ENCODE data around the gene AQP3. TPM values are rescaled to one million over a fixed set of nuclear protein-coding genes. Genes with fewer than 3 reads are reported as not detected.
"Not testable (repeated sequence)": the region's sequence is repeated elsewhere in the genome, so short reads cannot be mapped to it uniquely, and the experiment has no call there.

Gene AQP3
- total RNA-seq, result 3.2 and 4.1 TPM in 2 replicates

- Mint-ChIP-seq H3K36me3 (ENCODE audit: low read depth) (peaks cover 15% of the 10 kb centered on the region), H3K4me3 (peak within 1 kb of the TSS; percentile 86), H3K27ac (peak within 1 kb of the TSS; percentile 91), H3K4me1 (peaks cover 50% of the 10 kb centered on the region), H3K9me3 (no peaks in the 10 kb centered on the region), H3K27me3 (no peaks in the 10 kb centered on the region)
- intact Hi-C loops (cut with micrococcal nuclease), result loop anchor here (1.0 to 5.0 kb wide), 8 partner anchors 26 to 602 kb away; partner anchors contain the start of genes AQP7, B4GALT1, BAG1 and NFX1
- peak; percentile 94 for DNase-seq
Observed at GRCh38 chr9:33446946-33447798, at the start of gene AQP3. Gene AQP3 (minus strand): TSS chr9:33447593. CDS start chr9:33447530, 63 bp downstream.

GRCh38 chr9:33493819-33494218 lies 46.4 kb upstream of the AQP3 start:
- H3K27ac Mint-ChIP-seq; H3K4me3 Mint-ChIP-seq; H3K4me1 Mint-ChIP-seq; H3K9me3 Mint-ChIP-seq; intact Hi-C loops (cut with micrococcal nuclease); DNase-seq; H3K36me3 Mint-ChIP-seq (ENCODE audit: low read depth): not testable (repeated sequence)
- H3K27me3 Mint-ChIP-seq, result peaks cover 22% of the 10 kb centered on the region

GRCh38 chr9:33489066-33489465 lies 41.7 kb upstream of the AQP3 start:
- no peak for DNase-seq
- no peak overlapping the region for H3K27ac Mint-ChIP-seq
- H3K4me1 Mint-ChIP-seq, result no peaks in the 10 kb centered on the region
- intact Hi-C loops (cut with micrococcal nuclease), result no loop called here
- peaks cover 15% of the 10 kb centered on the region for H3K27me3 Mint-ChIP-seq
- no peaks in the 10 kb centered on the region for H3K36me3 Mint-ChIP-seq (ENCODE audit: low read depth)
- H3K9me3 Mint-ChIP-seq, result no peaks in the 10 kb centered on the region
- H3K4me3 Mint-ChIP-seq, result no peak overlapping the region

- DNase-seq; H3K4me3 Mint-ChIP-seq; intact Hi-C loops (cut with micrococcal nuclease); H3K9me3 Mint-ChIP-seq; H3K27ac Mint-ChIP-seq; H3K4me1 Mint-ChIP-seq; H3K36me3 Mint-ChIP-seq (ENCODE audit: low read depth): not testable (repeated sequence)
- peaks cover 13% of the 10 kb centered on the region for H3K27me3 Mint-ChIP-seq
Observed at GRCh38 chr9:33485312-33485711, 37.9 kb upstream of the AQP3 start.

GRCh38 chr9:33480976-33481375 lies 33.6 kb upstream of the AQP3 start:
- no peaks in the 10 kb centered on the region for H3K36me3 Mint-ChIP-seq (ENCODE audit: low read depth)
- intact Hi-C loops (cut with micrococcal nuclease), result no loop called here

GRCh38 chr9:33480106-33480505 lies 32.7 kb upstream of the AQP3 start:
- DNase-seq, result no peak
- intact Hi-C loops (cut with micrococcal nuclease), result no loop called here
- Mint-ChIP-seq H3K36me3 (ENCODE audit: low read depth) (no peaks in the 10 kb centered on the region), H3K4me3 (no peak overlapping the region), H3K27me3 (peaks cover under 1% of the 10 kb centered on the region), H3K9me3 (no peaks in the 10 kb centered on the region), H3K4me1 (no peaks in the 10 kb centered on the region), H3K27ac (no peak overlapping the region)

More at GRCh38 chr9:33480976-33481375, 33.6 kb upstream of the AQP3 start:
- no peaks in the 10 kb centered on the region for H3K9me3 Mint-ChIP-seq
- H3K4me1 Mint-ChIP-seq, result no peaks in the 10 kb centered on the region
- H3K27ac Mint-ChIP-seq, result no peak overlapping the region
- DNase-seq, result no peak
- peaks cover 3% of the 10 kb centered on the region for H3K27me3 Mint-ChIP-seq
- H3K4me3 Mint-ChIP-seq, result no peak overlapping the region

- peaks cover 11% of the 10 kb centered on the region for H3K4me1 Mint-ChIP-seq
- no peaks in the 10 kb centered on the region for H3K9me3 Mint-ChIP-seq
- H3K4me3 Mint-ChIP-seq, result no peak overlapping the region
- no peak for DNase-seq
- H3K27me3 Mint-ChIP-seq, result no peaks in the 10 kb centered on the region
- H3K27ac Mint-ChIP-seq, result no peak overlapping the region
- intact Hi-C loops (cut with micrococcal nuclease), result no loop called here
- H3K36me3 Mint-ChIP-seq (ENCODE audit: low read depth), result peaks cover 20% of the 10 kb centered on the region
Observed at GRCh38 chr9:33476503-33476902, 29.1 kb upstream of the AQP3 start.

- H3K27me3 Mint-ChIP-seq, result no peaks in the 10 kb centered on the region
- H3K4me1 Mint-ChIP-seq, result peaks cover 15% of the 10 kb centered on the region
- DNase-seq, result no peak
- no peaks in the 10 kb centered on the region for H3K9me3 Mint-ChIP-seq
- no peak overlapping the region for H3K4me3 Mint-ChIP-seq
- intact Hi-C loops (cut with micrococcal nuclease), result no loop called here
- H3K27ac Mint-ChIP-seq, result no peak overlapping the region
- peaks cover 28% of the 10 kb centered on the region for H3K36me3 Mint-ChIP-seq (ENCODE audit: low read depth)
Observed at GRCh38 chr9:33475357-33475756, 28.0 kb upstream of the AQP3 start.

- Mint-ChIP-seq H3K27me3 (no peaks in the 10 kb centered on the region), H3K4me3 (peak within 1 kb of the TSS; percentile 95), H3K36me3 (ENCODE audit: low read depth) (peaks cover 41% of the 10 kb centered on the region), H3K27ac (peak within 1 kb of the TSS; percentile 95), H3K9me3 (no peaks in the 10 kb centered on the region), H3K4me1 (peaks cover 15% of the 10 kb centered on the region)
- DNase-seq, result peak; percentile 100
- intact Hi-C loops (cut with micrococcal nuclease), result loop anchor here (1.0 to 5.0 kb wide), 3 partner anchors 27 to 183 kb away; partner anchors contain the start of genes AQP3 and NFX1
Observed at GRCh38 chr9:33473643-33474352, 26.4 kb upstream of the AQP3 start, which contains the start of gene NOL6. Gene NOL6 (minus strand): TSS chr9:33473924. CDS start chr9:33473842, 82 bp downstream.

- DNase-seq, result peak; percentile 63
- Mint-ChIP-seq H3K27me3 (no peaks in the 10 kb centered on the region), H3K27ac (peak overlapping the region; percentile 95), H3K4me3 (peak overlapping the region; percentile 95), H3K36me3 (ENCODE audit: low read depth) (peaks cover 47% of the 10 kb centered on the region), H3K9me3 (no peaks in the 10 kb centered on the region), H3K4me1 (peaks cover 15% of the 10 kb centered on the region)
- intact Hi-C loops (cut with micrococcal nuclease), result loop anchor here (1.0 to 5.0 kb wide), 3 partner anchors 26 to 183 kb away; partner anchors contain the start of genes AQP3 and NFX1
Observed at GRCh38 chr9:33472881-33473615, 25.7 kb upstream of the AQP3 start.

- H3K9me3 Mint-ChIP-seq, result no peaks in the 10 kb centered on the region
- intact Hi-C loops (cut with micrococcal nuclease), result loop anchor here (2.0 to 5.0 kb wide), 2 partner anchors 26 to 40 kb away; partner anchors contain the start of gene AQP3
- no peak for DNase-seq
- H3K36me3 Mint-ChIP-seq (ENCODE audit: low read depth), result peaks cover 53% of the 10 kb centered on the region
- H3K4me3 Mint-ChIP-seq, result peak overlapping the region; percentile 95
- peak overlapping the region; percentile 48 for H3K27ac Mint-ChIP-seq
- peaks cover 15% of the 10 kb centered on the region for H3K4me1 Mint-ChIP-seq
- H3K27me3 Mint-ChIP-seq, result no peaks in the 10 kb centered on the region
Observed at GRCh38 chr9:33472171-33472880, 24.9 kb upstream of the AQP3 start.

- H3K4me1 Mint-ChIP-seq, result peaks cover 15% of the 10 kb centered on the region
- DNase-seq, result no peak
- intact Hi-C loops (cut with micrococcal nuclease), result loop anchor here (5.0 kb wide), 1 partner anchor 41 kb away; no protein-coding TSS in a partner anchor
- H3K4me3 Mint-ChIP-seq, result peak overlapping the region; percentile 39
- H3K27me3 Mint-ChIP-seq, result no peaks in the 10 kb centered on the region
- H3K27ac Mint-ChIP-seq, result no peak overlapping the region
- H3K9me3 Mint-ChIP-seq, result no peaks in the 10 kb centered on the region
- peaks cover 54% of the 10 kb centered on the region for H3K36me3 Mint-ChIP-seq (ENCODE audit: low read depth)
Observed at GRCh38 chr9:33471361-33471760, 24.0 kb upstream of the AQP3 start.

- DNase-seq, result no peak
- no peak overlapping the region for H3K27ac Mint-ChIP-seq
- intact Hi-C loops (cut with micrococcal nuclease), result loop anchor here (5.0 kb wide), 1 partner anchor 42 kb away; no protein-coding TSS in a partner anchor
Observed at GRCh38 chr9:33469891-33470290, 22.5 kb upstream of the AQP3 start.

More at GRCh38 chr9:33469891-33470290, 22.5 kb upstream of the AQP3 start:
- Mint-ChIP-seq H3K9me3 (no peaks in the 10 kb centered on the region), H3K4me3 (no peak overlapping the region), H3K4me1 (peaks cover 15% of the 10 kb centered on the region), H3K36me3 (ENCODE audit: low read depth) (peaks cover 68% of the 10 kb centered on the region), H3K27me3 (no peaks in the 10 kb centered on the region)
